PFSK-1 (cell line): ENCODE data around the gene SH3BGR.

Experiments
- POLR2AphosphoS5 ChIP-seq: IDR thresholded peaks from 2 replicates; pipeline ENCODE4 v1.6.1; 2012; ENCODE audit warnings: low read depth, mild to moderate bottlenecking, control low read depth, low read length, moderate library complexity
- TAF1 ChIP-seq: IDR thresholded peaks from 2 replicates; pipeline ENCODE4 v1.6.1; 2012; ENCODE audit warnings: low read length, control low read depth, borderline replicate concordance; ENCODE audit not compliant: insufficient read depth
- TF ChIP-seq, protein P1 (sequence below), 2 experiments: IDR thresholded peaks; 2 replicates each; pipeline versions ENCODE4 v1.6.1 to v1.8.0; 2011 to 2012; ENCODE audit warnings: low read depth in 2 of 2, low read length in 2 of 2, control low read depth in 1 of 2, inconsistent platforms in 1 of 2, mild to moderate bottlenecking in 1 of 2, moderate library complexity in 1 of 2; ENCODE audit not compliant: insufficient read depth in 1 of 2

- TF ChIP-seq POLR2AphosphoS5, result no peak
- TF ChIP-seq, protein P1, sequence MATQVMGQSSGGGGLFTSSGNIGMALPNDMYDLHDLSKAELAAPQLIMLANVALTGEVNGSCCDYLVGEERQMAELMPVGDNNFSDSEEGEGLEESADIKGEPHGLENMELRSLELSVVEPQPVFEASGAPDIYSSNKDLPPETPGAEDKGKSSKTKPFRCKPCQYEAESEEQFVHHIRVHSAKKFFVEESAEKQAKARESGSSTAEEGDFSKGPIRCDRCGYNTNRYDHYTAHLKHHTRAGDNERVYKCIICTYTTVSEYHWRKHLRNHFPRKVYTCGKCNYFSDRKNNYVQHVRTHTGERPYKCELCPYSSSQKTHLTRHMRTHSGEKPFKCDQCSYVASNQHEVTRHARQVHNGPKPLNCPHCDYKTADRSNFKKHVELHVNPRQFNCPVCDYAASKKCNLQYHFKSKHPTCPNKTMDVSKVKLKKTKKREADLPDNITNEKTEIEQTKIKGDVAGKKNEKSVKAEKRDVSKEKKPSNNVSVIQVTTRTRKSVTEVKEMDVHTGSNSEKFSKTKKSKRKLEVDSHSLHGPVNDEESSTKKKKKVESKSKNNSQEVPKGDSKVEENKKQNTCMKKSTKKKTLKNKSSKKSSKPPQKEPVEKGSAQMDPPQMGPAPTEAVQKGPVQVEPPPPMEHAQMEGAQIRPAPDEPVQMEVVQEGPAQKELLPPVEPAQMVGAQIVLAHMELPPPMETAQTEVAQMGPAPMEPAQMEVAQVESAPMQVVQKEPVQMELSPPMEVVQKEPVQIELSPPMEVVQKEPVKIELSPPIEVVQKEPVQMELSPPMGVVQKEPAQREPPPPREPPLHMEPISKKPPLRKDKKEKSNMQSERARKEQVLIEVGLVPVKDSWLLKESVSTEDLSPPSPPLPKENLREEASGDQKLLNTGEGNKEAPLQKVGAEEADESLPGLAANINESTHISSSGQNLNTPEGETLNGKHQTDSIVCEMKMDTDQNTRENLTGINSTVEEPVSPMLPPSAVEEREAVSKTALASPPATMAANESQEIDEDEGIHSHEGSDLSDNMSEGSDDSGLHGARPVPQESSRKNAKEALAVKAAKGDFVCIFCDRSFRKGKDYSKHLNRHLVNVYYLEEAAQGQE (IDR thresholded peaks at IDR 0.05; ENCODE audit: insufficient read depth in 1 of 2, low read depth in 2 of 2, low read length in 2 of 2), result no peak
- no peak for TF ChIP-seq TAF1
Observed at GRCh38 chr21:39472786-39473185, 21.0 kb downstream of the SH3BGR start.
